Stimulated activated CD8-positive, alpha-beta memory T cell treated with anti-CD3 and anti-CD28 coated beads, Interleukin-7, amount 100 ng/mL, for 1 hour (primary cell): Measurements from ENCODE around the gene RGS3.

Experiments used
- DNase-seq, 2 donors: peaks; one replicate each; pipeline ENCODE4 v3.0.0-alpha.2; 2020; ENCODE audit warnings: low read depth in 2 of 2

The RGS3 gene

GRCh38 chr9:113465599-113466140, 2.1 kb downstream of the RGS3 start:
- no peak for DNase-seq

GRCh38 chr9:113467183-113467582, 3.7 kb downstream of the RGS3 start:
- no peak for DNase-seq

- no peak for DNase-seq
Observed at GRCh38 chr9:113468716-113469448, 5.4 kb downstream of the RGS3 start.

GRCh38 chr9:113471143-113471542, 7.6 kb downstream of the RGS3 start:
- DNase-seq, result no peak

- DNase-seq, result no peak
Observed at GRCh38 chr9:113471566-113471965, 8.0 kb downstream of the RGS3 start.

- no peak for DNase-seq
Observed at GRCh38 chr9:113472199-113472598, 8.7 kb downstream of the RGS3 start.

- DNase-seq, result no peak
Observed at GRCh38 chr9:113474360-113475028, 11.0 kb downstream of the RGS3 start.

- DNase-seq, result no peak
Observed at GRCh38 chr9:113475031-113475430, 11.5 kb downstream of the RGS3 start.

GRCh38 chr9:113475992-113476391, 12.5 kb downstream of the RGS3 start:
- DNase-seq, result no peak

- DNase-seq, result no peak
Observed at GRCh38 chr9:113476511-113476916, 13.0 kb downstream of the RGS3 start.

GRCh38 chr9:113477058-113477457, 13.5 kb downstream of the RGS3 start:
- DNase-seq, result no peak

GRCh38 chr9:113477661-113478060, 14.1 kb downstream of the RGS3 start:
- no peak for DNase-seq

GRCh38 chr9:113479174-113479621, 15.7 kb downstream of the RGS3 start:
- DNase-seq, result peak; percentile 8 to 10

- DNase-seq, result no peak
Observed at GRCh38 chr9:113480612-113481011, 17.1 kb downstream of the RGS3 start.

- no peak for DNase-seq
Observed at GRCh38 chr9:113481176-113481787, 17.8 kb downstream of the RGS3 start.

- DNase-seq, result no peak
Observed at GRCh38 chr9:113482341-113482740, 18.8 kb downstream of the RGS3 start.

GRCh38 chr9:113482991-113483675, 19.6 kb downstream of the RGS3 start:
- no peak for DNase-seq

- no peak for DNase-seq
Observed at GRCh38 chr9:113483676-113484257, 20.2 kb downstream of the RGS3 start.

- no peak for DNase-seq
Observed at GRCh38 chr9:113484258-113484730, 20.8 kb downstream of the RGS3 start.

GRCh38 chr9:113485761-113486115, 22.2 kb downstream of the RGS3 start:
- no peak for DNase-seq

GRCh38 chr9:113486327-113486726, 22.8 kb downstream of the RGS3 start:
- DNase-seq, result no peak

GRCh38 chr9:113488071-113488470, 24.5 kb downstream of the RGS3 start:
- no peak for DNase-seq
